HEK293 (cell line): Measurements from ENCODE around the gene TMEM178A.

Experiments used
- CTCF ChIA-PET: fragments of 350-600 bp; formaldehyde crosslinking; extraction: SDS; loops from one replicate; lab custom pipeline; 2021; ENCODE audit warnings: antibody characterized with exemption; lab: Yijun Ruan, JAX
- POLR2A ChIA-PET: fragments of 300-600 bp; formaldehyde crosslinking; extraction: SDS; loops from one replicate; lab custom pipeline; 2020; ENCODE audit warnings: antibody characterized with exemption, inconsistent platforms; lab: Yijun Ruan, JAX
- H3K27ac ChIP-seq: fragments of 200-500 bp; sonication (Bioruptor generic); 2 replicates; pipeline ENCODE4 v1.5.1; 2014; ENCODE audit warnings: low read depth, low read length, control low read depth, inconsistent platforms; ENCODE audit errors: extremely low read depth
- H3K36me3 ChIP-seq, 2 experiments: fragments of 200-500 bp in 1 of 2; sonication (Bioruptor generic) in 1 of 2; 1 replicate in 1 of 2; 2 replicates in 1 of 2; pipeline ENCODE4 v1.5.1; 2014 to 2017; ENCODE audit warnings: inconsistent platforms in 2 of 2, low read length in 2 of 2; ENCODE audit not compliant: control insufficient read depth in 2 of 2, insufficient read depth in 1 of 2
- H3K4me1 ChIP-seq: fragments of 200-500 bp; sonication (Bioruptor generic); 2 replicates; pipeline ENCODE4 v1.5.1; 2014; ENCODE audit warnings: mild to moderate bottlenecking, low read length, inconsistent platforms; ENCODE audit not compliant: control insufficient read depth, insufficient read depth
- H3K4me3 ChIP-seq: 2 replicates; pipeline ENCODE4 v1.5.1; 2011; ENCODE audit warnings: low read depth, mild to moderate bottlenecking, control low read depth, low read length, moderate library complexity
- H3K9me3 ChIP-seq: fragments of 200-500 bp; sonication (Bioruptor generic); 2 replicates; pipeline ENCODE4 v1.5.1; 2014; ENCODE audit warnings: low read depth, low read length, inconsistent platforms; ENCODE audit not compliant: control insufficient read depth, insufficient read depth
- HOXD13 ChIP-seq: sonication (generic); formaldehyde crosslinking; IDR thresholded peaks from 2 replicates; pipeline ENCODE4 v1.8.0; 2022; ENCODE audit warnings: missing genetic modification reagents, borderline replicate concordance
- REST ChIP-seq: fragments of 450-650 bp; formaldehyde crosslinking; IDR thresholded peaks from 2 replicates; pipeline ENCODE4 v1.5.1; 2016; ENCODE audit warnings: missing biosample characterization, missing genetic modification characterization
- SALL2 ChIP-seq: fragments of 450-650 bp; formaldehyde crosslinking; IDR thresholded peaks from 2 replicates; pipeline ENCODE4 v1.5.0; 2017; ENCODE audit warnings: missing biosample characterization, mild to moderate bottlenecking, missing genetic modification characterization, borderline replicate concordance
- SCRT1 ChIP-seq: fragments of 450-650 bp; formaldehyde crosslinking; IDR thresholded peaks from 2 replicates; pipeline ENCODE4 v1.5.1; 2016; ENCODE audit warnings: missing biosample characterization, missing genetic modification characterization, borderline replicate concordance
- YY1 ChIP-seq: fragments of 450-650 bp; formaldehyde crosslinking; IDR thresholded peaks from 2 replicates; pipeline ENCODE4 v1.5.1; 2018; ENCODE audit warnings: missing biosample characterization, missing genetic modification characterization
- ZBTB11 ChIP-seq: fragments of 450-650 bp; formaldehyde crosslinking; conservative IDR thresholded peaks from 2 replicates; pipeline ENCODE4 v1.5.1; 2016; ENCODE audit warnings: low read depth, missing biosample characterization, missing genetic modification characterization
- ZFP3 ChIP-seq: fragments of 450-650 bp; formaldehyde crosslinking; IDR thresholded peaks from 2 replicates; pipeline ENCODE4 v1.5.1; 2016; ENCODE audit warnings: low read depth, missing biosample characterization, missing genetic modification characterization
- ZNF223 ChIP-seq: fragments of 450-650 bp; formaldehyde crosslinking; IDR thresholded peaks from 2 replicates; pipeline ENCODE4 v1.5.1; 2016; ENCODE audit warnings: missing biosample characterization, missing genetic modification characterization
- ZNF350 ChIP-seq: fragments of 450-650 bp; formaldehyde crosslinking; IDR thresholded peaks from 2 replicates; pipeline ENCODE4 v1.5.0; 2017; ENCODE audit warnings: missing biosample characterization, mild to moderate bottlenecking, missing genetic modification characterization
- ZNF354C ChIP-seq: fragments of 450-650 bp; formaldehyde crosslinking; IDR thresholded peaks from 2 replicates; pipeline ENCODE4 v1.5.1; 2016; ENCODE audit warnings: missing biosample characterization, missing genetic modification characterization, low read depth, borderline replicate concordance
- ZNF366 ChIP-seq: fragments of 450-650 bp; formaldehyde crosslinking; conservative IDR thresholded peaks from 2 replicates; pipeline ENCODE4 v1.5.1; 2016; ENCODE audit warnings: missing biosample characterization, missing genetic modification characterization
- ZNF521 ChIP-seq: fragments of 450-650 bp; formaldehyde crosslinking; IDR thresholded peaks from 2 replicates; pipeline ENCODE4 v1.5.1; 2017; ENCODE audit warnings: missing biosample characterization, mild to moderate bottlenecking, missing genetic modification characterization
- ZNF544 ChIP-seq: fragments of 450-650 bp; formaldehyde crosslinking; IDR thresholded peaks from 2 replicates; pipeline ENCODE4 v1.5.0; 2017; ENCODE audit warnings: missing biosample characterization, missing genetic modification characterization
- ZNF580 ChIP-seq: fragments of 450-650 bp; formaldehyde crosslinking; IDR thresholded peaks from 2 replicates; pipeline ENCODE4 v1.5.1; 2016; ENCODE audit warnings: missing biosample characterization, missing genetic modification characterization
- ZNF629 ChIP-seq: fragments of 450-650 bp; formaldehyde crosslinking; IDR thresholded peaks from 2 replicates; pipeline ENCODE4 v1.5.1; 2017; ENCODE audit warnings: missing biosample characterization, missing genetic modification characterization
- ZNF777 ChIP-seq: fragments of 450-650 bp; formaldehyde crosslinking; IDR thresholded peaks from 2 replicates; pipeline ENCODE4 v1.5.1; 2017; ENCODE audit warnings: missing biosample characterization, missing genetic modification characterization, borderline replicate concordance
- ZNF785 ChIP-seq: fragments of 450-650 bp; formaldehyde crosslinking; IDR thresholded peaks from 2 replicates; pipeline ENCODE4 v1.5.1; 2016; ENCODE audit warnings: missing biosample characterization, missing genetic modification characterization
- ZSCAN23 ChIP-seq: fragments of 450-650 bp; formaldehyde crosslinking; IDR thresholded peaks from 2 replicates; pipeline ENCODE4 v1.5.1; 2016; ENCODE audit warnings: missing biosample characterization, missing genetic modification characterization
- ZSCAN5A ChIP-seq: fragments of 450-650 bp; formaldehyde crosslinking; IDR thresholded peaks from 2 replicates; pipeline ENCODE4 v1.5.1; 2016; ENCODE audit warnings: missing biosample characterization, missing genetic modification characterization

TMEM178A gene

GRCh38 chr2:39689272-39689841 is 23.6 kb downstream of the TMEM178A start:
- ChIA-PET CTCF (interaction anchor here (0.7 to 1.4 kb wide), 4 partner anchors 13 to 94 kb away, joined by 3 to 4 read pairs (median 3); no protein-coding TSS in a partner anchor), POLR2A (no interaction called here)
- Histone ChIP-seq H3K4me3 (no peak overlapping the region), H3K36me3 (no peaks in the 10 kb centered on the region), H3K9me3 (no peaks in the 10 kb centered on the region; the same call in 1 of the 2 replicates), H3K27ac (no peak overlapping the region), H3K4me1 (no peaks in the 10 kb centered on the region)
- TF ChIP-seq ZNF544 (tag by site-specific recombination) (no peak), ZNF350 (no peak), ZFP3 (tag by site-specific recombination) (no peak), ZNF785 (tag by site-specific recombination) (no peak), ZNF580 (no peak)

GRCh38 chr2:39689876-39690275 is 24.2 kb downstream of the TMEM178A start:
- no peak overlapping the region for H3K27ac ChIP-seq
- H3K9me3 ChIP-seq: no peaks in the 10 kb centered on the region; the same call in 1 of the 2 replicates
- ChIA-PET CTCF (interaction anchor here (0.8 to 1.4 kb wide), 3 partner anchors 39 to 94 kb away, joined by 3 to 4 read pairs (median 3); no protein-coding TSS in a partner anchor), POLR2A (no interaction called here)
- no peak overlapping the region for H3K4me3 ChIP-seq
- no peaks in the 10 kb centered on the region for H3K36me3 ChIP-seq
- 0 out of 2 replicates have a peak, but pooled peaks cover under 1% of the 10 kb centered on the region for H3K4me1 ChIP-seq
- TF ChIP-seq ZNF223 (tag by site-specific recombination): no peak
- no peak for TF ChIP-seq ZNF521 (tag by site-specific recombination)
- TF ChIP-seq HOXD13 (CRISPR knock-in tag): no peak
- no peak for TF ChIP-seq REST
- TF ChIP-seq ZSCAN23: no peak

- POLR2A ChIA-PET: no interaction called here
- no peaks in the 10 kb centered on the region for H3K36me3 ChIP-seq
- peaks cover 3% of the 10 kb centered on the region; the same call in 1 of the 2 replicates for H3K4me1 ChIP-seq
- no peak overlapping the region for H3K27ac ChIP-seq
- no peaks in the 10 kb centered on the region; the same call in 1 of the 2 replicates for H3K9me3 ChIP-seq
- TF ChIP-seq ZNF354C (tag by site-specific recombination): no peak
- TF ChIP-seq ZNF629 (tag by site-specific recombination): no peak
- TF ChIP-seq ZNF544 (tag by site-specific recombination): no peak
- TF ChIP-seq ZNF366 (tag by site-specific recombination): no peak
- no peak for TF ChIP-seq ZBTB11 (tag by site-specific recombination)
- no peak for TF ChIP-seq ZNF777
- TF ChIP-seq YY1: no peak
- TF ChIP-seq ZSCAN23: no peak
- no peak for TF ChIP-seq ZSCAN5A
- TF ChIP-seq SALL2: no peak
- TF ChIP-seq SCRT1 (tag by site-specific recombination): no peak
- H3K4me3 ChIP-seq: no peak overlapping the region
- CTCF ChIA-PET: no interaction called here
Measured at GRCh38 chr2:39693245-39693644, 27.5 kb downstream of the TMEM178A start.
